Measurements from ENCODE around the gene METTL16. TPM values are rescaled to one million over a fixed set of nuclear protein-coding genes. Genes with fewer than 3 reads are reported as not detected.

The METTL16 gene
- polyA plus RNA-seq, 1 of the 3 experiments (the other 2 are of a cell fraction), result 8.1 TPM

DNA sequence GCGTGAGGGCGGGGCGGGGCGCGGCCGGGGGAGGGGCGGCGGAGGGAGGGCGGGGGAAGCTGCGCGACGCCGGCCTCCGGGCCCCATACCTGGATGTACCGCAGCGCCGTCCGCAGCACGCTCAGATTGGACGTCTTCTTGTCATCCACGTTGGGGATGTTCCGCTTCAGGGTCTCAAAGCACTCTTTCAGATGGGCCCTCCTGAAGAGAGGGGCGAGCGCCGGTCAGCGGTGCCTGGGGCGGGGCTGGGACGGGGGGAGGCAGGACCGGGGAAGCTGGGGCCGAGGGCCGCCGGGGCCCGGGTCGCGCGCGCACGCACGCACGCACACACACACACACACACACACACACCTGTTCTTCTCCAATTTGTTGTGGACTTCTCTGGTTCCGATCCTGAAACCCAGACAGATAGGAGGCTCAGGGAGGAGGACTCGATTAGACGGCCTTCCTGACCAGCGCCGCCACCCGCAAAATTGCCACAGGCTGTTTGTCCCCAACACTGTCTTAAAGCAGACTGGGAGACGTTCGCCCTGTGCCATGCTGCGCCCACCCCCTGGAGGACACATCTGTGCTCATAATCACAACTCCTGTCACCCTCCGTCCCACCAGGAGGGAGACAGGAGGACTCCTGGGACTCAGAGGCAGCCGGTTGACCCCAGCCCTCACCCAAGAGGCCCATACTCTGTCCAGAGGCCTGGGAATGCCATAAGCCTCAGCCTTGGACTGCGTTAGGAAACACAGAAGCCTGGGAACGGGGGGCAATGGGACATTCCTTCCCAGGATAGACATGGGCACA lies 117.5 kb downstream of the METTL16 start:
- peak overlapping the region; percentile 45 to 69; a peak in 3 of 4 replicates for H3K27ac ChIP-seq (ENCODE audit: low read depth in 2 of 2, low read length in 1 of 2)
- peak overlapping the region; percentile 69; the same call in 1 of the 2 replicates for H3K4me2 ChIP-seq
- peaks cover 69% of the 10 kb centered on the region for H3K79me2 ChIP-seq (ENCODE audit: insufficient read depth)

DNA sequence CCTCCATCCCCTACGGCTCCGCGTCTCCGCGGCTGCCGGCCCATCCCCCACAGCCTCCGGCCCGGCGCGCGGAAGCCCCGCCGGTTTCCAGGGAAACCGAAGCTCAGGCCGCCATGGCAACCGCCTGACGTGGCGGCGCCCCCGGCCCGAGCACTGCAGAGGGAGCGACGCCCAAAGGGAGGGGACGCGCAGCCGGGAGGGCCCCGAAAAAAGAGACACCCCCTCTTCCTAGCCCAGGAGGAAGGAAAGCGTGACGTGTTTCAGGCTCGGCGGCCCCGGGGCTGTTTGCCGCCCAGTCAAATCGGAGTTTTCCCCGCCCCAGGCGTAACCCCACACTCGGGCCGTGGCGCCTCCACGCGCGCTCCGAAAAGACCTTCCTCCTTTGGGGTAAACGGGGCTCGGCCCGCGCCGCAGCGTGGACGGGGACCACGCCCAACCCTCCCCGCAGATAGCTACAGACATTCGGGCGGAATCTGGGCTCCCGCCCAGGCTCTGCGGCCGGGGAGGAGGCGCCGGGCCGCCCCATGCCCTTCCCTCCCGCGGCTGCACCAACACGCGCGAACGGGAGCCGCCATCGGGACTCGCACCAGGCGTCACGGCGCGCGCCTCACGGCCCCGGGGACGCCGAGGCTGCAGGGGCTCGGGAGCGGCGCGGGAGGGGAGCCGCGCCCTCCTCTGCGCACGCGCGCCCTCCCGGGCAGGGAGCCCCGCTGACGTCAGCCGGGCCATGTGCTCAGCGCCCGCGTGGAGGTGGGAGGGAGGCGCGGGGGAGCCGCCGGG lies 118.3 kb downstream of the METTL16 start:
- no CpG with 5 or more reads among the region's 99 CpGs for WGBS (ENCODE audit: low lambda C conversion rate)
- Histone ChIP-seq H3K9me2 (no peaks in the 10 kb centered on the region), H3K4me2 (peak overlapping the region; percentile 98), H3K9ac (peak overlapping the region; percentile 100), H3K79me2 (ENCODE audit: insufficient read depth) (peaks cover 65% of the 10 kb centered on the region), H2AFZ (ENCODE audit: low read depth) (0 out of 2 replicates have a peak overlapping the region, but pooled peaks have one; percentile 6), H3K27me3 (ENCODE audit: insufficient read depth) (no peaks in the 10 kb centered on the region), H3F3A (replicated peaks; ENCODE audit: insufficient read depth) (peaks cover 11% of the 10 kb centered on the region), H4K20me1 (ENCODE audit: insufficient read depth) (peaks cover 27% of the 10 kb centered on the region; the same call in 1 of the 2 replicates), H3K4me1 (ENCODE audit: control insufficient read depth in 1 of 2, insufficient read depth in 2 of 2, low read depth in 1 of 2, low read length in 1 of 2) (peaks cover 35 to 53% of the 10 kb centered on the region in 2 experiments), H3K36me3 (replicated peaks in 1 of 2; ENCODE audit: control insufficient read depth in 1 of 2, insufficient read depth in 2 of 2, low read length in 1 of 2) (peaks cover 3 to 7% of the 10 kb centered on the region in 2 experiments), H3K9me3 (no peaks in the 10 kb centered on the region), H3K4me3 (ENCODE audit: low read depth in 2 of 2, low read length in 1 of 2) (peak overlapping the region; percentile 66 to 79), H3K27ac (ENCODE audit: low read depth in 2 of 2, low read length in 1 of 2) (peak overlapping the region; percentile 98 to 99)
- ChIA-PET POLR2A (interaction anchor here (1.0 to 2.6 kb wide), 5 partner anchors 8 to 57 kb away, joined by 3 to 26 read pairs (median 10); partner anchors contain the start of genes MNT and TSR1), CTCF (interaction anchor here (1.0 to 6.2 kb wide), 5 partner anchors 8 to 40 kb away, joined by 3 to 62 read pairs (median 9); no protein-coding TSS in a partner anchor)
- DNase-seq, result peak; percentile 94
- TF ChIP-seq FOXM1 (IDR thresholded peaks at IDR 0.05; ENCODE audit: low read depth), result no peak
- no peak for TF ChIP-seq GATA2 (CRISPR knock-in tag; IDR thresholded peaks at IDR 0.05)
- TF ChIP-seq, protein P1, sequence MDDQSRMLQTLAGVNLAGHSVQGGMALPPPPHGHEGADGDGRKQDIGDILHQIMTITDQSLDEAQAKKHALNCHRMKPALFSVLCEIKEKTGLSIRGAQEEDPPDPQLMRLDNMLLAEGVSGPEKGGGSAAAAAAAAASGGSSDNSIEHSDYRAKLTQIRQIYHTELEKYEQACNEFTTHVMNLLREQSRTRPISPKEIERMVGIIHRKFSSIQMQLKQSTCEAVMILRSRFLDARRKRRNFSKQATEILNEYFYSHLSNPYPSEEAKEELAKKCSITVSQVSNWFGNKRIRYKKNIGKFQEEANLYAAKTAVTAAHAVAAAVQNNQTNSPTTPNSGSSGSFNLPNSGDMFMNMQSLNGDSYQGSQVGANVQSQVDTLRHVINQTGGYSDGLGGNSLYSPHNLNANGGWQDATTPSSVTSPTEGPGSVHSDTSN (IDR thresholded peaks at IDR 0.05), result no peak
- TF ChIP-seq NRF1 (IDR thresholded peaks at IDR 0.05; ENCODE audit: low read depth, low read length), result peak; percentile 80
- TF ChIP-seq TAF1 (IDR thresholded peaks at IDR 0.05; ENCODE audit: borderline replicate concordance, low read depth, low read length), result peak; percentile 29; the same call in 1 of the 2 replicates
- 0 out of 2 replicates have a peak, but pooled peaks have one; percentile 22 for TF ChIP-seq SIN3A (IDR thresholded peaks at IDR 0.05; ENCODE audit: borderline replicate concordance, low read depth, low read length)
- TF ChIP-seq, protein P2, sequence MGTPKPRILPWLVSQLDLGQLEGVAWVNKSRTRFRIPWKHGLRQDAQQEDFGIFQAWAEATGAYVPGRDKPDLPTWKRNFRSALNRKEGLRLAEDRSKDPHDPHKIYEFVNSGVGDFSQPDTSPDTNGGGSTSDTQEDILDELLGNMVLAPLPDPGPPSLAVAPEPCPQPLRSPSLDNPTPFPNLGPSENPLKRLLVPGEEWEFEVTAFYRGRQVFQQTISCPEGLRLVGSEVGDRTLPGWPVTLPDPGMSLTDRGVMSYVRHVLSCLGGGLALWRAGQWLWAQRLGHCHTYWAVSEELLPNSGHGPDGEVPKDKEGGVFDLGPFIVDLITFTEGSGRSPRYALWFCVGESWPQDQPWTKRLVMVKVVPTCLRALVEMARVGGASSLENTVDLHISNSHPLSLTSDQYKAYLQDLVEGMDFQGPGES (IDR thresholded peaks at IDR 0.05; ENCODE audit: low read depth, low read length), result no peak
- TF ChIP-seq SMC3 (IDR thresholded peaks at IDR 0.05; ENCODE audit: low read depth, low read length), result no peak
- TF ChIP-seq MXI1 (IDR thresholded peaks at IDR 0.05; ENCODE audit: low read depth, low read length), result peak; percentile 89
- TF ChIP-seq ELF1 (IDR thresholded peaks at IDR 0.05), result no peak
- TF ChIP-seq, protein P3, sequence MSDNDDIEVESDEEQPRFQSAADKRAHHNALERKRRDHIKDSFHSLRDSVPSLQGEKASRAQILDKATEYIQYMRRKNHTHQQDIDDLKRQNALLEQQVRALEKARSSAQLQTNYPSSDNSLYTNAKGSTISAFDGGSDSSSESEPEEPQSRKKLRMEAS (IDR thresholded peaks at IDR 0.05; ENCODE audit: low read depth), result peak; percentile 96

More for the DNA sequence above, 117.5 kb downstream of the METTL16 start:
- Histone ChIP-seq H3F3A (replicated peaks; ENCODE audit: insufficient read depth) (peaks cover 13% of the 10 kb centered on the region), H3K27me3 (ENCODE audit: insufficient read depth) (no peaks in the 10 kb centered on the region), H2AFZ (ENCODE audit: low read depth) (no peak overlapping the region), H3K9me2 (no peaks in the 10 kb centered on the region), H4K20me1 (ENCODE audit: insufficient read depth) (peaks cover 20% of the 10 kb centered on the region; the same call in 1 of the 2 replicates), H3K9ac (peak overlapping the region; percentile 43; the same call in 1 of the 2 replicates), H3K4me3 (ENCODE audit: low read depth in 2 of 2, low read length in 1 of 2) (peak overlapping the region; percentile 28 to 39; a peak in 3 of 4 replicates), H3K4me1 (ENCODE audit: control insufficient read depth in 1 of 2, insufficient read depth in 2 of 2, low read depth in 1 of 2, low read length in 1 of 2) (peaks cover 38 to 57% of the 10 kb centered on the region in 2 experiments), H3K36me3 (replicated peaks in 1 of 2; ENCODE audit: control insufficient read depth in 1 of 2, insufficient read depth in 2 of 2, low read length in 1 of 2) (peaks cover 3 to 6% of the 10 kb centered on the region in 2 experiments), H3K9me3 (no peaks in the 10 kb centered on the region)
- POLR2A ChIA-PET, result interaction anchor here (1.7 to 2.6 kb wide), 3 partner anchors 7 to 58 kb away, joined by 10 to 26 read pairs (median 12); partner anchors contain the start of genes MNT and TSR1
- CTCF ChIA-PET, result interaction anchor here (1.4 to 6.2 kb wide), 4 partner anchors 7 to 41 kb away, joined by 3 to 62 read pairs (median 21); no protein-coding TSS in a partner anchor
- DNase-seq, result peak; percentile 22
- WGBS (ENCODE audit: low lambda C conversion rate), result 27% methylated on average over 24 of the region's 53 CpGs
- 0 out of 2 replicates have a peak, but pooled peaks have one; percentile 1 for TF ChIP-seq SIN3A (IDR thresholded peaks at IDR 0.05; ENCODE audit: borderline replicate concordance, low read depth, low read length)
- TF ChIP-seq, protein P4, sequence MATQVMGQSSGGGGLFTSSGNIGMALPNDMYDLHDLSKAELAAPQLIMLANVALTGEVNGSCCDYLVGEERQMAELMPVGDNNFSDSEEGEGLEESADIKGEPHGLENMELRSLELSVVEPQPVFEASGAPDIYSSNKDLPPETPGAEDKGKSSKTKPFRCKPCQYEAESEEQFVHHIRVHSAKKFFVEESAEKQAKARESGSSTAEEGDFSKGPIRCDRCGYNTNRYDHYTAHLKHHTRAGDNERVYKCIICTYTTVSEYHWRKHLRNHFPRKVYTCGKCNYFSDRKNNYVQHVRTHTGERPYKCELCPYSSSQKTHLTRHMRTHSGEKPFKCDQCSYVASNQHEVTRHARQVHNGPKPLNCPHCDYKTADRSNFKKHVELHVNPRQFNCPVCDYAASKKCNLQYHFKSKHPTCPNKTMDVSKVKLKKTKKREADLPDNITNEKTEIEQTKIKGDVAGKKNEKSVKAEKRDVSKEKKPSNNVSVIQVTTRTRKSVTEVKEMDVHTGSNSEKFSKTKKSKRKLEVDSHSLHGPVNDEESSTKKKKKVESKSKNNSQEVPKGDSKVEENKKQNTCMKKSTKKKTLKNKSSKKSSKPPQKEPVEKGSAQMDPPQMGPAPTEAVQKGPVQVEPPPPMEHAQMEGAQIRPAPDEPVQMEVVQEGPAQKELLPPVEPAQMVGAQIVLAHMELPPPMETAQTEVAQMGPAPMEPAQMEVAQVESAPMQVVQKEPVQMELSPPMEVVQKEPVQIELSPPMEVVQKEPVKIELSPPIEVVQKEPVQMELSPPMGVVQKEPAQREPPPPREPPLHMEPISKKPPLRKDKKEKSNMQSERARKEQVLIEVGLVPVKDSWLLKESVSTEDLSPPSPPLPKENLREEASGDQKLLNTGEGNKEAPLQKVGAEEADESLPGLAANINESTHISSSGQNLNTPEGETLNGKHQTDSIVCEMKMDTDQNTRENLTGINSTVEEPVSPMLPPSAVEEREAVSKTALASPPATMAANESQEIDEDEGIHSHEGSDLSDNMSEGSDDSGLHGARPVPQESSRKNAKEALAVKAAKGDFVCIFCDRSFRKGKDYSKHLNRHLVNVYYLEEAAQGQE (IDR thresholded peaks at IDR 0.05; ENCODE audit: low read depth, low read length), result no peak
- TF ChIP-seq, protein P3 (IDR thresholded peaks at IDR 0.05; ENCODE audit: low read depth), result no peak

Measured in SK-N-SH (cell line).